ENCODE results near the gene FYCO1. TPM values are rescaled to one million over a fixed set of nuclear protein-coding genes. Genes with fewer than 3 reads are reported as not detected.
A peak's percentile ranks its signal among the peaks of the same experiment; 100 is the strongest.
"Not testable (repeated sequence)": the region's sequence is repeated elsewhere in the genome, so short reads cannot be mapped to it uniquely, and the experiment has no call there.

Gene FYCO1
- total RNA-seq: 56.2 TPM

GRCh38 chr3:45995236-45996192 is at the start of gene FYCO1:
Gene FYCO1, minus strand, starts transcription at chr3:45995824. Its CDS starts 10,914 bp downstream, at chr3:45984910.
- DNase-seq (ENCODE audit: low spot score in 2 of 2): peak; percentile 83 to 97
- intact Hi-C loops (cut with DNase I): loop anchor here (10.0 kb wide), 2 partner anchors 311 to 401 kb away; partner anchors contain the start of genes LIMD1 and SACM1L
- peak within 1 kb of the TSS; percentile 71 to 90 for H3K4me3 ChIP-seq
- H3K36me3 ChIP-seq: no peaks in the 10 kb centered on the region
- H3K27me3 ChIP-seq: no peaks in the 10 kb centered on the region
- H3K9me3 ChIP-seq: no peaks in the 10 kb centered on the region
- TF ChIP-seq CTCF (IDR thresholded peaks at IDR 0.05): no peak
- peak within 1 kb of the TSS; percentile 94 to 99 for H3K27ac ChIP-seq
- peaks cover 15 to 45% of the 10 kb centered on the region in 2 donors for H3K4me1 ChIP-seq

GRCh38 chr3:46038916-46039315 is 43.3 kb upstream of the FYCO1 start:
- no peak for DNase-seq (ENCODE audit: low spot score in 2 of 2)
- intact Hi-C loops (cut with DNase I): no loop called here
- TF ChIP-seq CTCF (IDR thresholded peaks at IDR 0.05): no peak
- Histone ChIP-seq H3K27ac (no peak overlapping the region), H3K36me3 (no peaks in the 10 kb centered on the region), H3K4me3 (no peak overlapping the region), H3K9me3 (no peaks in the 10 kb centered on the region), H3K27me3 (no peaks in the 10 kb centered on the region), H3K4me1 (no peaks in the 10 kb centered on the region)

- DNase-seq (ENCODE audit: low spot score in 2 of 2); H3K27me3 ChIP-seq; intact Hi-C loops (cut with DNase I); H3K36me3 ChIP-seq; H3K4me1 ChIP-seq; H3K4me3 ChIP-seq; H3K27ac ChIP-seq; H3K9me3 ChIP-seq: not testable (repeated sequence)
Measured at GRCh38 chr3:46038071-46038470, 42.4 kb upstream of the FYCO1 start.

- intact Hi-C loops (cut with DNase I): no loop called here
- H3K9me3 ChIP-seq: no peaks in the 10 kb centered on the region
- H3K27me3 ChIP-seq: no peaks in the 10 kb centered on the region
- DNase-seq (ENCODE audit: low spot score in 2 of 2): no peak
- no peaks in the 10 kb centered on the region for H3K36me3 ChIP-seq
- no peak for TF ChIP-seq CTCF (IDR thresholded peaks at IDR 0.05)
- H3K27ac ChIP-seq: no peak overlapping the region
- H3K4me3 ChIP-seq: no peak overlapping the region
- no peaks in the 10 kb centered on the region for H3K4me1 ChIP-seq
Measured at GRCh38 chr3:46036191-46036590, 40.6 kb upstream of the FYCO1 start.

GRCh38 chr3:46031747-46032146 is 36.1 kb upstream of the FYCO1 start:
- no peaks in the 10 kb centered on the region for H3K36me3 ChIP-seq
- DNase-seq (ENCODE audit: low spot score in 2 of 2): no peak
- H3K4me1 ChIP-seq: no peaks in the 10 kb centered on the region
- H3K9me3 ChIP-seq: peaks cover 0 to 4% of the 10 kb centered on the region in 2 donors
- no peaks in the 10 kb centered on the region for H3K27me3 ChIP-seq
- intact Hi-C loops (cut with DNase I): no loop called here
- TF ChIP-seq CTCF (IDR thresholded peaks at IDR 0.05): no peak
- no peak overlapping the region for H3K27ac ChIP-seq
- H3K4me3 ChIP-seq: no peak overlapping the region

GRCh38 chr3:46031269-46031668 is 35.6 kb upstream of the FYCO1 start:
- no peak for TF ChIP-seq CTCF (IDR thresholded peaks at IDR 0.05)
- H3K4me3 ChIP-seq: no peak overlapping the region
- H3K4me1 ChIP-seq: no peaks in the 10 kb centered on the region
- no peak for DNase-seq (ENCODE audit: low spot score in 2 of 2)
- H3K27ac ChIP-seq: no peak overlapping the region
- intact Hi-C loops (cut with DNase I): no loop called here
- H3K36me3 ChIP-seq: no peaks in the 10 kb centered on the region
- H3K27me3 ChIP-seq: no peaks in the 10 kb centered on the region
- peaks cover 0 to 4% of the 10 kb centered on the region in 2 donors for H3K9me3 ChIP-seq
